ENCODE measurements around the gene TBC1D3B. TPM values are rescaled to one million over a fixed set of nuclear protein-coding genes. Genes with fewer than 3 reads are reported as not detected.
"Not testable (repeated sequence)": the region's sequence is repeated elsewhere in the genome, so short reads cannot be mapped to it uniquely, and the experiment has no call there.

Gene TBC1D3B
- polyA plus RNA-seq, 1 experiment: 2.3 TPM

- no peak for DNase-seq (ENCODE audit: low read depth)
- CTCF ChIA-PET: no interaction called here
- TF ChIP-seq, protein P1, sequence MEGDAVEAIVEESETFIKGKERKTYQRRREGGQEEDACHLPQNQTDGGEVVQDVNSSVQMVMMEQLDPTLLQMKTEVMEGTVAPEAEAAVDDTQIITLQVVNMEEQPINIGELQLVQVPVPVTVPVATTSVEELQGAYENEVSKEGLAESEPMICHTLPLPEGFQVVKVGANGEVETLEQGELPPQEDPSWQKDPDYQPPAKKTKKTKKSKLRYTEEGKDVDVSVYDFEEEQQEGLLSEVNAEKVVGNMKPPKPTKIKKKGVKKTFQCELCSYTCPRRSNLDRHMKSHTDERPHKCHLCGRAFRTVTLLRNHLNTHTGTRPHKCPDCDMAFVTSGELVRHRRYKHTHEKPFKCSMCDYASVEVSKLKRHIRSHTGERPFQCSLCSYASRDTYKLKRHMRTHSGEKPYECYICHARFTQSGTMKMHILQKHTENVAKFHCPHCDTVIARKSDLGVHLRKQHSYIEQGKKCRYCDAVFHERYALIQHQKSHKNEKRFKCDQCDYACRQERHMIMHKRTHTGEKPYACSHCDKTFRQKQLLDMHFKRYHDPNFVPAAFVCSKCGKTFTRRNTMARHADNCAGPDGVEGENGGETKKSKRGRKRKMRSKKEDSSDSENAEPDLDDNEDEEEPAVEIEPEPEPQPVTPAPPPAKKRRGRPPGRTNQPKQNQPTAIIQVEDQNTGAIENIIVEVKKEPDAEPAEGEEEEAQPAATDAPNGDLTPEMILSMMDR (IDR thresholded peaks at IDR 0.05; ENCODE audit: insufficient read depth, low read depth, low read length): no peak
- Histone ChIP-seq H3K36me3 (ENCODE audit: control insufficient read depth, insufficient read depth, low read length) (no peaks in the 10 kb centered on the region), H3K27me3 (ENCODE audit: control insufficient read depth, insufficient read depth, low read length) (no peaks in the 10 kb centered on the region; the same call in none of the 2 replicates), H3K4me3 (ENCODE audit: low read depth, low read length) (no peak overlapping the region)
- POLR2A ChIA-PET: no interaction called here
These were observed 20.9 kb upstream of the TBC1D3B start for GRCh38 chr17:36197387-36197703.

DNA sequence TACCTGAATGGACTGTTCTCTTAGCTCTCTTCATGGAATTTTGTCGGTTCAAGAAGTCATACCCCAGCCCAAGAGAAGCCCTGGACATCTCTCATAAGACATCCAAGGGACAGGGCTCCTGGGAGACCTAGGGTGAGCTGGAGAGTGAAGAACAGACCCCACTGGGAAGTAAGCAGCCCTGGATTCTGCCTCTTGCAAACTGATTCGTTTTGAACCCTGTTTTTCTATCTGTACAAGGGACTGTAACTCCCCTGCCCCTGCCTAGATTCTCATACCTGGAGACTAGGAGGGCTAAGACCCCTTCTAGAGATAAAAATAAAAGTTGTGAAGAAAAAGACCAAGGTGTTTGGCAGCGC lies 19.7 kb upstream of the TBC1D3B start:
- no peaks in the 10 kb centered on the region; the same call in none of the 2 replicates for H3K27me3 ChIP-seq (ENCODE audit: control insufficient read depth, insufficient read depth, low read length)
- TF ChIP-seq, protein P1 (IDR thresholded peaks at IDR 0.05; ENCODE audit: insufficient read depth, low read depth, low read length): no peak
- no peaks in the 10 kb centered on the region for H3K36me3 ChIP-seq (ENCODE audit: control insufficient read depth, insufficient read depth, low read length)
- CTCF ChIA-PET: no interaction called here
- no peak overlapping the region for H3K4me3 ChIP-seq (ENCODE audit: low read depth, low read length)
- DNase-seq (ENCODE audit: low read depth): no peak
- POLR2A ChIA-PET: no interaction called here

GRCh38 chr17:36195434-36196130 lies 19.1 kb upstream of the TBC1D3B start:
- POLR2A ChIA-PET: no interaction called here
- Histone ChIP-seq H3K36me3 (ENCODE audit: control insufficient read depth, insufficient read depth, low read length) (no peaks in the 10 kb centered on the region), H3K27me3 (ENCODE audit: control insufficient read depth, insufficient read depth, low read length) (no peaks in the 10 kb centered on the region; the same call in none of the 2 replicates), H3K4me3 (ENCODE audit: low read depth, low read length) (no peak overlapping the region)
- CTCF ChIA-PET: no interaction called here
- TF ChIP-seq, protein P1 (IDR thresholded peaks at IDR 0.05; ENCODE audit: insufficient read depth, low read depth, low read length): no peak
- no peak for DNase-seq (ENCODE audit: low read depth)

DNA sequence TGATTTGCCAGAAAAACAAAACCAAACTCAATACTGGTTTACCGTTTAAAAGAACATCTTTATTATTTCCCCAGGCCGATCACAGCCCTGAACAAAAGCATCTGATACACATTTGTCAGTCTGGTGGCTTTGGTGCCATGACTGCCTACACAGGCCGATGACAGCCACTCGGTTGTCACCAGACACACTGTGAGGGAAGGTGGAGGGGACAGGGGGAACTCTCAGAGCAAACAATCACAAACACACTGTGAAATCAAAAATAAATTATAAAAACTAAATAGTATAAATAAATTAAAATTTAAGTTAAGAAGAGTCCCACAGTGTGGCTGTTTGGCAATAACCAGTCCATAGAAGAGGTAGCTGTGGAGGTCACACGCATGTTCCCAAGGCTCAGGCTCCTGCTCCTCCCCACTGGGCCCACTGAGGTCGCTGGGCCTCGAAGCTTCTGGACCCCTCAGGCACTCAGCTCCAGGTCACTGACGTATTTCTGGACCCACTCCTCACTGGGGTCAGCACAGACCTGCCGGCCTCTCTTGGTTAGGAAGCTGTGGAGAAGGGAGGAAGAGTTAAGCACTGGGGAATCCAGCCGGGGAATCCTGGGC lies 18.5 kb upstream of the TBC1D3B start:
- H3K27me3 ChIP-seq (ENCODE audit: control insufficient read depth, insufficient read depth, low read length); POLR2A ChIA-PET; H3K36me3 ChIP-seq (ENCODE audit: control insufficient read depth, insufficient read depth, low read length); DNase-seq (ENCODE audit: low read depth); H3K4me3 ChIP-seq (ENCODE audit: low read depth, low read length); CTCF ChIA-PET: not testable (repeated sequence)

- H3K36me3 ChIP-seq (ENCODE audit: control insufficient read depth, insufficient read depth, low read length); POLR2A ChIA-PET; H3K27me3 ChIP-seq (ENCODE audit: control insufficient read depth, insufficient read depth, low read length); DNase-seq (ENCODE audit: low read depth); CTCF ChIA-PET; H3K4me3 ChIP-seq (ENCODE audit: low read depth, low read length): not testable (repeated sequence)
These were observed 17.9 kb upstream of the TBC1D3B start for GRCh38 chr17:36194147-36194831.

DNA sequence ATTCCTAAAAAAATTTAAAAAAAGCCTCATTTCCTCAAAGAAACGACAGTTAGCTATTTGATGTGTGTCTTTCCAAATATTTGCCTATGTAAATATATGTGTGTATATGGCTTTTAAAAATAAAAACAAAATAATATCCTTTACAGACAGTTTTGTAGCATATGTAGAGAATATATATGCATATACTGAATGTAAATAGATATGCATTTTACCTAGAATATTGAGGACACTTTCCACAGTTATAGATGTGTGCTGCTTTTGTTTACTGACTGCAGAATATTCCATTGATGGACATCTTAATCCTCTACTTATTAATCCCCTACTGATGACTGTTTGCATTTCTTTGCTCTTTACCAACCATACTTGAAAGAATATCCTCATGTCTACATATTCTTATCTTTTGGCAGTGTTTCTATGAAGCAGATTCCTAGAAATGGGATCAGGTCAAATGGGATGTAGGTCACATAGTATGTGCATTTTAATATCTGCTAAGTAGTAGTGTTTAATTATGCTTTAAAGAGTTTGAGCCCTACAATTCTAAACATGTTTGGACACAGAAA lies 16.9 kb upstream of the TBC1D3B start:
- Histone ChIP-seq H3K4me3 (ENCODE audit: low read depth, low read length) (no peak overlapping the region), H3K27me3 (ENCODE audit: control insufficient read depth, insufficient read depth, low read length) (no peaks in the 10 kb centered on the region; the same call in none of the 2 replicates), H3K36me3 (ENCODE audit: control insufficient read depth, insufficient read depth, low read length) (no peaks in the 10 kb centered on the region)
- TF ChIP-seq, protein P1 (IDR thresholded peaks at IDR 0.05; ENCODE audit: insufficient read depth, low read depth, low read length): no peak
- ChIA-PET POLR2A (interaction anchor here (0.8 kb wide), 1 partner anchor 10 kb away, joined by 3 read pairs; no protein-coding TSS in a partner anchor), CTCF (no interaction called here)
- no peak for DNase-seq (ENCODE audit: low read depth)

- POLR2A ChIA-PET; H3K36me3 ChIP-seq (ENCODE audit: control insufficient read depth, insufficient read depth, low read length); CTCF ChIA-PET: not testable (repeated sequence)
These were observed 14.3 kb upstream of the TBC1D3B start for GRCh38 chr17:36190549-36191330.

GRCh38 chr17:36189993-36190392 lies 13.6 kb upstream of the TBC1D3B start:
- CTCF ChIA-PET: not testable (repeated sequence)

More at GRCh38 chr17:36190549-36191330, 14.3 kb upstream of the TBC1D3B start:
- H3K4me3 ChIP-seq (ENCODE audit: low read depth, low read length); DNase-seq (ENCODE audit: low read depth); H3K27me3 ChIP-seq (ENCODE audit: control insufficient read depth, insufficient read depth, low read length): not testable (repeated sequence)

More at GRCh38 chr17:36189993-36190392, 13.6 kb upstream of the TBC1D3B start:
- POLR2A ChIA-PET; H3K27me3 ChIP-seq (ENCODE audit: control insufficient read depth, insufficient read depth, low read length); DNase-seq (ENCODE audit: low read depth); H3K4me3 ChIP-seq (ENCODE audit: low read depth, low read length); H3K36me3 ChIP-seq (ENCODE audit: control insufficient read depth, insufficient read depth, low read length): not testable (repeated sequence)
